Neutrophil (primary cell): ENCODE data around the gene LRR1.

Experiments
- H3K27ac ChIP-seq: fragments of 200-600 bp; sonication (generic); 2 replicates; pipeline ENCODE4 v1.5.1; 2016; ENCODE audit warnings: mild to moderate bottlenecking, moderate library complexity
- H3K27me3 ChIP-seq: fragments of 200-600 bp; sonication (generic); 2 replicates; pipeline ENCODE4 v1.6.0; 2016; ENCODE audit warnings: mild to moderate bottlenecking
- H3K36me3 ChIP-seq: fragments of 200-600 bp; sonication (generic); 2 replicates; pipeline ENCODE4 v1.5.1; 2017
- H3K4me1 ChIP-seq, 2 experiments: fragments of 200-600 bp in 1 of 2; sonication (generic) in 1 of 2; 1 replicate in 1 of 2; 2 replicates in 1 of 2; pipeline versions ENCODE4 v1.5.1 to v1.6.1; 2013 to 2016; ENCODE audit warnings: low read depth in 1 of 2, low read length in 1 of 2, mild to moderate bottlenecking in 1 of 2, moderate library complexity in 1 of 2; ENCODE audit not compliant: control insufficient read depth in 1 of 2, insufficient read depth in 1 of 2
- H3K4me3 ChIP-seq, 2 experiments: fragments of 200-600 bp in 1 of 2; sonication (generic) in 1 of 2; 1 replicate in 1 of 2; 2 replicates in 1 of 2; pipeline ENCODE4 v1.5.1; 2013 to 2016; ENCODE audit warnings: low read depth in 1 of 2, low read length in 1 of 2, mild to moderate bottlenecking in 1 of 2, moderate library complexity in 1 of 2
- H3K9me3 ChIP-seq: fragments of 200-600 bp; sonication (generic); 2 replicates; pipeline ENCODE4 v1.5.1; 2016
- TF ChIP-seq, protein P1 (sequence below): fragments of 200-600 bp; sonication (generic); IDR thresholded peaks from 2 replicates; pipeline ENCODE4 v1.5.1; 2016; ENCODE audit warnings: antibody characterized with exemption

Gene LRR1

DNA sequence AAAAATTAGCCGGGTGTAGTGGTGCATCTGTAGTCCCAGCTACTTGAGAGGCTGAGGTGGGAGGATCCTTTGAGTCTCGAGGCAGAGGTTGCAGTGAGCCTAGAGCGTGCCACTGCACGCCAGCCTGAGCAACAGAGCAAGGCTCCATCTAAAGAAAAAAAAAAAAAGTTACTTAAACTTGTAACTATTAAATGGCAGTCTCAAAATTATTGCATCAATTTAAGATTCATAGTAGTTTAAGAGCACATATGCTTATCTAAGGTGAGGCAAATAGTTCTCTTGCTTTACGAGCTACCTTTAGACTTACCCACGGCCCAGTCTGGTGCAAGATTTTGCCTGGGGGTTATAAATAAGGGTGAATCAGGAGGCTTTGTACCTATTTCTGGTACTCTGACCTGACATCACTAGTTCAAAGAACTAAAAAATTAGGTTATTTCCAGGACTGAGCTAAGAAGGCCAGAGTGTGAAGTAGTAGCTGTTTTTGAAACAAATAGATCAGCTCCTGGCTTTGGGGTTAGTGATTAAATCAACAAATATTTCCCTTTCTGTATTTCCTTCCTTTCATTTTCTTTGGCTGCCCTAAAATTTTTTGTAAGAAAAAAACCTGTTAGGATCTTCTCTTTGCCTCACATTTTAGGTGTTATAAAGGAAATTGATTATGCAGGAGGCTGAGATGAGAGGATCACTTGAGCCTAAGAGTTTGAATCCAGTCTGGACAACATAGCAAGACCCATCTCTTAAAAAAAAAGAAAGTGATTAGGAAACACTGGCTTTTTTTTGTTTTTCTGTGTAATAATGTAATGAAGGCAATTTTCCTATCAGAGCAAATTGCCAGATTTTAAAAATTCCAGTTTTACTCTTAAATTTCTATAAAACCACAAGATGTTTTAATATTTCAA is 25.4 kb downstream of the LRR1 start:
- peaks cover 30 to 32% of the 10 kb centered on the region in 2 experiments for H3K4me1 ChIP-seq
- no peak overlapping the region for H3K27ac ChIP-seq
- H3K4me3 ChIP-seq = no peak overlapping the region
- no peaks in the 10 kb centered on the region for H3K27me3 ChIP-seq
- TF ChIP-seq, protein P1, sequence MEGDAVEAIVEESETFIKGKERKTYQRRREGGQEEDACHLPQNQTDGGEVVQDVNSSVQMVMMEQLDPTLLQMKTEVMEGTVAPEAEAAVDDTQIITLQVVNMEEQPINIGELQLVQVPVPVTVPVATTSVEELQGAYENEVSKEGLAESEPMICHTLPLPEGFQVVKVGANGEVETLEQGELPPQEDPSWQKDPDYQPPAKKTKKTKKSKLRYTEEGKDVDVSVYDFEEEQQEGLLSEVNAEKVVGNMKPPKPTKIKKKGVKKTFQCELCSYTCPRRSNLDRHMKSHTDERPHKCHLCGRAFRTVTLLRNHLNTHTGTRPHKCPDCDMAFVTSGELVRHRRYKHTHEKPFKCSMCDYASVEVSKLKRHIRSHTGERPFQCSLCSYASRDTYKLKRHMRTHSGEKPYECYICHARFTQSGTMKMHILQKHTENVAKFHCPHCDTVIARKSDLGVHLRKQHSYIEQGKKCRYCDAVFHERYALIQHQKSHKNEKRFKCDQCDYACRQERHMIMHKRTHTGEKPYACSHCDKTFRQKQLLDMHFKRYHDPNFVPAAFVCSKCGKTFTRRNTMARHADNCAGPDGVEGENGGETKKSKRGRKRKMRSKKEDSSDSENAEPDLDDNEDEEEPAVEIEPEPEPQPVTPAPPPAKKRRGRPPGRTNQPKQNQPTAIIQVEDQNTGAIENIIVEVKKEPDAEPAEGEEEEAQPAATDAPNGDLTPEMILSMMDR = no peak
- peaks cover 3% of the 10 kb centered on the region for H3K36me3 ChIP-seq
- no peaks in the 10 kb centered on the region for H3K9me3 ChIP-seq

GRCh38 chr14:49633640-49634546 is 35.2 kb downstream of the LRR1 start:
- Histone ChIP-seq H3K27ac (peak overlapping the region; percentile 96), H3K4me1 (peaks cover 25 to 30% of the 10 kb centered on the region in 2 experiments), H3K27me3 (no peaks in the 10 kb centered on the region), H3K36me3 (no peaks in the 10 kb centered on the region), H3K4me3 (peak overlapping the region; percentile 90 to 91), H3K9me3 (no peaks in the 10 kb centered on the region)
- TF ChIP-seq, protein P1 = peak; percentile 73

- Histone ChIP-seq H3K27ac (peak within 1 kb of the TSS; percentile 96), H3K9me3 (no peaks in the 10 kb centered on the region), H3K27me3 (no peaks in the 10 kb centered on the region), H3K4me1 (peaks cover 25 to 30% of the 10 kb centered on the region in 2 experiments), H3K36me3 (no peaks in the 10 kb centered on the region), H3K4me3 (peak within 1 kb of the TSS; percentile 90 to 91)
- TF ChIP-seq, protein P1 = no peak
These were observed 36.0 kb downstream of the LRR1 start, which contains the start of gene DNAAF2 for GRCh38 chr14:49634547-49635334. DNAAF2 (minus strand) TSS chr14:49635244; CDS start chr14:49635149, 95 bp downstream.

DNA sequence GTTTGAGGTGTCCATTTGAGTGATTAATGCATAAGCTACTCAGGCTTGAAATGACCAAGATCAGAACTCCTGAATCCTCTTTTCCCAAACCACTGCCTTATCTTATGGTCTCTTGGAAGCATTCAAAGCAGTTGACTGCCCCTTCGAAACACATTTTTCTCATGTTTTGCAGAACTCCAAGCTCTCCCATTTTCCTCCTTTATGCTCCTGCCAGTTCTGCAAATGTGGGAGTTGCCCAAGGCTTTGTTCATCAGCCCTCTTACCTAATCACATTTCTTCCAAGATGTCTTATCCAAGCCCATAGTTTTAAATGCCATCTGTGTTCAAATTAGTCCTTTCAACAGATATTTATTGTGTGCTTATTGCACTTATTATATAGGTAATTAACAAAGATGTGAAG is 38.1 kb downstream of the LRR1 start:
- Histone ChIP-seq H3K9me3 (no peaks in the 10 kb centered on the region), H3K27ac (no peak overlapping the region), H3K36me3 (no peaks in the 10 kb centered on the region), H3K4me1 (peaks cover 25 to 30% of the 10 kb centered on the region in 2 experiments), H3K4me3 (no peak overlapping the region), H3K27me3 (no peaks in the 10 kb centered on the region)
- TF ChIP-seq, protein P1 = no peak
